Activated gamma-delta T cell treated with anti-CD3 and anti-CD28 coated beads, Interleukin-2, amount 50 U/mL, for 16 hours (primary cell): ENCODE data around the gene ERAS.

Source experiments
- DNase-seq: peaks from one replicate; pipeline ENCODE4 v3.0.0-alpha.2; 2020; ENCODE audit warnings: low read depth

ERAS gene, protein sequence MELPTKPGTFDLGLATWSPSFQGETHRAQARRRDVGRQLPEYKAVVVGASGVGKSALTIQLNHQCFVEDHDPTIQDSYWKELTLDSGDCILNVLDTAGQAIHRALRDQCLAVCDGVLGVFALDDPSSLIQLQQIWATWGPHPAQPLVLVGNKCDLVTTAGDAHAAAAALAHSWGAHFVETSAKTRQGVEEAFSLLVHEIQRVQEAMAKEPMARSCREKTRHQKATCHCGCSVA

DNA sequence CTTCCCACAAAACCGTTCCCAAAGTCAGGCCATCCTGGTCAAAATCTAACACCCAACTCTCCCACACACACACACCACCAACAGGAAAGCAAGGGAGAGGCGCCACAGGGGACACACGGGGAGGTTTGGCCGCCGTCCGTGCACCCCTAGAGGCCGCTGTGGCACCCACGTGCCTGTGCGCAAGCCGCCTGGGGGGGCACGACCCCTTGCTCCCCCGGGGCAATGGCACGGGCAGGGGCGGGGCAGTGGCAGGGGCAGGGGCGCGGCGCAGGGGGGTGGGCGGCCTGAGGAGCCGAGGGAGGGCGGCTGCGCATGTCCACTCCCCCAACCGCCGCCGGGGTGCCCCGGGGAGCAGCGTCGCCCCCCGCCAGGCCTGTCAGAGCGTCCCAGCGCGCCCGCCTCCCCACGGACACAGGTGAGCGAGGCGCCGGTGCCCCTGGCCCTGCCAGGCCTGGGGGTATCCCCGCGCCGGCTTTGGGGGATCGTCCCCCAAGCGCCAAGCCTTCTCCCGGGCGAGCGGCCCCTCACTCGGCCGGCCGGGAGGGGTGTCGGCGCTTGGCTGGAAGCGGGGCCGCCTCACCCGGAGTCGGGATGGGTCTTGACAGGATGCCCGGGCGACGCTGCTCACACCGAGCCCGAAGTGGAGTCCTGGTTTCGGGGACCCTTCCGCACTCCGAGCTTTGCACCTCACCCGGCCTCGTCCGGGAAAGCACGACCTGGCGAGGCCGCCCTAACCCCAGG lies at the start of gene ERAS:
ERAS (plus strand) TSS at position 379 of the 741 bp plus-strand sequence. CDS start 2,611 bp downstream, outside the sequence.
- no peak for DNase-seq

DNA sequence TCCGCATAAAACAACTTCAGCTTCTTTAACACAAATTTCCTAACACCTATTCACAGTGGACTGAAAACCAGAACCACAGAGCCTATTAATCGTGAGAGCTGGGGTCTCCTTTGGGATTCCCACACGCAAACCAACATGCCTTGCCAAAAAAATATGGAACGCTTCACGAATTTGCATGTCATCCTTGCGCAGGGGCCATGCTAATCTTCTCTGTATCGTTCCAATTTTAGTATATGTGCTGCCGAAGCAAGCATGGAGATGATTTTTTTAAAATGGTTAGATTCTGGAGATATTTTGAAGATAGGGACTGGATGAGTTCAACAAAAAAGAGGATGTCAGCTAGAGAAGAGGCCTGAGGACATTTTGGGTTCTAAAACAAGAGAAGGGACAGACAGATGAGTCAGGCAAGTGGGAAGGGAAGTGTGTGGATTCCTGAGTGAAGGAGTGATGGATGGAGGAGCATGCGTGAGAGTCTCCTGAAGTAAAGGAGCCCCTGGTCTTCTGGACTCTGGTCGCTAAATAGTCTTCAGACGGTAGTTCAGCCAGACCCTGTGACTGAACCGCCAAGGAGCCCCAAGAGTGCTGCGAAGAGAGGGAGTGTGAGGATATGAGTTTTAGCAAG lies 49.4 kb upstream of the ERAS start:
- no peak for DNase-seq

DNA sequence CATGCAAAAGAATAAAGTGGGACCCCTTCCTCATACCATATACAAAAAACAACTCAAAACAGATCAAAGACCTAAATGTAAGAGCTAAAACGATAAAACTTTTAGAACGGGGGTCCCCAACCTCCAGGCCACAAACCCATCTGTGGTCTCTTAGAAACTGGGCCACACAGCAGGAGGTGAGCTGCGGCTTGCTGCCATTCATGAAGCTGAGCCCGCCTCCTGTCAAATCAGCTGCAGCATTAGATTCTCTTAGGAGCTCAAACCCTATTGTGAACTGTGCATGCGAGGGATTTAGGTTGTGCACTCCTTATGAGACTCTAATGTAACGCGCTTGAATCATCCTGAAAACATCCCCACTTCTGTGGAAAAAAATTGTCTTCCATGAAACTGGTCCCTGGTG lies 46.9 kb upstream of the ERAS start:
- no peak for DNase-seq

DNA sequence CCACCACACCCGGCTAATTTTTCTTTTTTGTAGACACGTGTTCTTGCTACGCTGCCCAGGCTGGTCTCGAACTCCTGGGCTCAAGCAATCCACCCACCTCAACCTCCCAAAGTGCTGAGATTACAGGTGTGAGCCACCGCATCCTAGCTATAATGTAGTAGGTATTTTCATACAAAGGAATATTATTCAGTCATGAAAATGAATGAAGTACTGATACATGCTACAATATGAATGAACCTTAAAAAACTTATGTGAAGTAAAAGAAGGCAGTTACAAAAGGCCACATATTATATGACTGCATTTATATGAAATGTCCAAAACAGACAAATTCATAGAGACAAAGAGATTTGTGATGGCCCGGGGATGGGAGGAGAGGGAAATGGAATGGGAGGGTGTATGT lies 44.6 kb upstream of the ERAS start:
- no peak for DNase-seq

DNA sequence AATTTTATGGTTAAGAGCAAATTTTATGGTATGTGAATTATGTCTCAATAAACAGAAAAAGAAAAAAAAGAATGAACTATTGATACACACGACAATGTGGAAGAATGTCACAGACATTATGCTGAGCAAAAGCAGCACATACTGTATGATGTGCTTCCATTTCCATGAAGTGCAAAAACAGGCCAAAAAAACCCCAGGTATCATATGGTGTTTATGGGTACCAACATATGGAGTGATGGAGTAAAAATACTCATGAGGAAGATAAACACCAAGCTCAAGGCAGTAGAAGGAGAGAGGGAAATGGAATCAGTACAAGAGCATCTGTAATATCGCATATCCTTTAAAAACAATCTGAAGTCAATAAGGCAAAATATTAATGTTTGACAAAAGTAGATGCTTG lies 44.1 kb upstream of the ERAS start:
- no peak for DNase-seq

DNA sequence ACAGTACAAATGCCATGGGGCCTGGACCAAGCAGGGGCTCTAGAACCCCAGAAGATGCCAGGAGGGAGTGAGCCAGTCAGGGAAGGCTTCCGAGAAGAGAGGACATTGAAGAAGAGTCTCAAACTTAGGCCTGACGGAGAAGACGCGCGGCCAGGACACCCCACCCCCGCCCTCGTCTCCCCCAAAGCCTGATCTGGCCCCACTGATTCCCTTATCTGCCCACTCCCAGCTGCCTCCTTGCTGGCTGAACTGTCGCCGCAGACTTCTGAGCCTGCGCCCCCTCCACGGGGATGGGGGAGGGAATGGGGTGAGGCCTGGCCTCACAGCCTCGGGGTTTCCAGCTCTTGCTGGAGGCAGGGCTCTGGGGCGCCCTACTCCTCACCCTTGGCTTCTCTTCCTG lies 43.5 kb upstream of the ERAS start:
- no peak for DNase-seq

DNA sequence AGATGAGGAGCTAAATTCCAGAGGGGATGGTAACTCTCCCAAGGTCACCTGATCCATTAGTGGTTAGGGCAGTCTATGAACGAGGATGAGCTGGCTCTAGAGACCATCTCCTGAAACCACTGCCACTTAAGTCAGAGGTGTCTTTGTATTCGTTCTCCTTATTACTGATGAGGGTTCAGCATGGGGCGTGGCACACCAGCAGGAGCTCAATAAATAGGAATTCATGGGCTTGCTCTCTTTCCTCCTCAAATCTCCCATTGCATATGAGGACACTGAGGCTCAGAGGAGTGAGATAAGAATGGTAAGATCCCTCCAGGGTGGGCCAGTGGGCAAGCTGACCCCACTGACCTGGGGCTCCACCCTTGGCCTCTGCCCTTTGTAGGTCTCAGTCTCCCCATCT lies 41.6 kb upstream of the ERAS start:
- no peak for DNase-seq

DNA sequence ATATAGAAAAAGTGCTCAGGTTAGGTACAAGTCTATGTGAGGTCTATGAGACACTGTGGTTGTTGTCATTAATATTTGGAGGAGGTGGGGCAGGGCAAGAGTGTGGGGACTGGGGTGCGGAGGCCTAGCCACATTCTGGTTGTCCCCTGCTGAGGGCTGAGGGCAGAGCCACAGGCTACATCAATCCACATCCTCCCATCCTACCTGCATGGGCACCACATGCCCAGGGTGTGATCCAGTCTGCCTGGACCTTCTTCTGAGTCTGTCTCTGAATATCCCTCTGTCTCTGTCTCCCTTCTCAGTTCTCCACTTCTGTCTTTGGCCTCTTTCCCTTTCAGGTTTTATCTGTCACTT lies 41.1 kb upstream of the ERAS start:
- DNase-seq = no peak

DNA sequence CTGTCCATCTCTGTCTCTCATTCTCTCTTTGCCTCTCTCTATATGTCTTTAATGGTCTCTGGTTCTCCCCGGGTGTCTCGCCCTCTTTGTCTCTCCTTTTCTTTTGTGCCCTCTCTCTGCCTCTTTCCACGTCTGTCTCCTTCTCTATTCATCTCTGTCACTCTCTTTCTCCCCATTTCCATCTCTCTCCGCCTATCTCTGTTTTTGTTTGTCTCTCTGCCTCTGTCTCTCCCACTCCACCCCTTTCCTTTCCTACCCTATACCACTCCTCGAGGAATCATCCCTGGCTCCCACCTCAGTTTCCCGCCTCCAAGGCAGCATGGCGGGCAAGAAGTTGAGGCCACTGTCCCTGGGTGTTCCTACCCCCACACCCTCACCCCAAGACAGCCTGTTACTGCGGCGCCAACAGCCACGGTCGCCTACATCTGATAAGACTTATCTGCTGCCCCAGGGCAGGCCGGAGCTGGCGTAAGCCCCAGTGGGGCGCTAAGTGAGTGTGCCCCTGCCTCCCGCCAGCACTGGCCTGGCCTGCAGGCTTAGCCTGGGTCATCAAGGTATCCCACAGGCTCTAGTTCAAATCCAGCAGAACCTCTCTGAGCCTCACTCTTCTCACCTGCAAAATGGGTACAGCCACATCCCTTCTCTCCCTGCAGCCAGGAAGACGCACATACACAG lies 40.6 kb upstream of the ERAS start:
- no peak for DNase-seq

DNA sequence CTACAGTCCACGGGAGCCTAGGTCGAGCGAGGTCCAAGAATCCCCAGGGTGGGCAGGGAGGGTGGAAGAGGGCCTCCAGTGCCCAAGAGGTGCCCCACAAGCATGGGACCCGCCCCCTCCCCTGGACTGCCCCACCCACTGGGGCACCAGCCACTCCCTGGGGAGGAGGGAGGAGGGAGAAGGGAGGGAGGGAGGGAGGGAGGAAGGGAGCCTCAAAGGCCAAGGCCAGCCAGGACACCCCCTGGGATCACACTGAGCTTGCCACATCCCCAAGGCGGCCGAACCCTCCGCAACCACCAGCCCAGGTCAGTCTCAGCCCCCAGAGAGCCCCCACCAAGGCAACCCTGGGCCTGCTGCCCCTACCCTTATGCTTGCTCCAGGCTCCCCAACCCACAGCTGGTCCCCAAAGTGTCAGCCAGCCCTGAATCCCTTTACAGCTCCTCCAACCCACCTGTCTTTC lies 39.9 kb upstream of the ERAS start, which contains the start of gene GATA1:
GATA1 (plus strand) TSS at position 250 of the 460 bp plus-strand sequence. CDS start 4,520 bp downstream, outside the sequence.
- no peak for DNase-seq

DNA sequence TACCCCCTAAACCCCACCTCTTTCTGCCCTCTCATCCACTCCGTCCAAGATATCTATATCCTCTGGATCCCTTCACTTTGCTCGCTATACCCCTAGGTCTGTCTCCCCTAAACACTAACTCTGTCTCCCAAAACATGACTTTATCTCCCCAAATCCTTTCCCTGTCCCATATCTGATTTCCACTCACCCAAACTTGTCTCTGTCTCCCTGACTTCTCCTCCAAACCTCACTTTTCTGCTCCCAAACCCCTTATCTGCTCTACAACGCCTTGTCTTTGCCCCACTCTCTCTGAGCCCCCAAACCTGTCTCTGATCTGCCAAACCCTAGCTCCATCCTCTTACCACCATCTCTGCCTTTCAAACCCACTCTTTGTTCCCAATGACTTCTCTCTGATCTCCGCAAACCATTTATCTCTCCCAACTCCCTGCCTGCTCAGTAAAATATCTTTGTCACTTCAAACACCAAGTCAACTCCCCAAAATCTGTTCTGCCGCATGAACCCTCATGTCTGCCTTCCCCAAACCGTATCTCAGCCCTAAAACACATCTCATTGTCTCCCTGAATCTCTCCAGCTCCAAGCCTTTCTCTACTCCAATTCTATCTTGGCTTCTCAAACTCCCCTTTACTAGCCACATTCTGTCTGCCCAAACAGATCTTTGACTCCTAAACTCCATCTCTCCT lies 39.3 kb upstream of the ERAS start:
- no peak for DNase-seq

DNA sequence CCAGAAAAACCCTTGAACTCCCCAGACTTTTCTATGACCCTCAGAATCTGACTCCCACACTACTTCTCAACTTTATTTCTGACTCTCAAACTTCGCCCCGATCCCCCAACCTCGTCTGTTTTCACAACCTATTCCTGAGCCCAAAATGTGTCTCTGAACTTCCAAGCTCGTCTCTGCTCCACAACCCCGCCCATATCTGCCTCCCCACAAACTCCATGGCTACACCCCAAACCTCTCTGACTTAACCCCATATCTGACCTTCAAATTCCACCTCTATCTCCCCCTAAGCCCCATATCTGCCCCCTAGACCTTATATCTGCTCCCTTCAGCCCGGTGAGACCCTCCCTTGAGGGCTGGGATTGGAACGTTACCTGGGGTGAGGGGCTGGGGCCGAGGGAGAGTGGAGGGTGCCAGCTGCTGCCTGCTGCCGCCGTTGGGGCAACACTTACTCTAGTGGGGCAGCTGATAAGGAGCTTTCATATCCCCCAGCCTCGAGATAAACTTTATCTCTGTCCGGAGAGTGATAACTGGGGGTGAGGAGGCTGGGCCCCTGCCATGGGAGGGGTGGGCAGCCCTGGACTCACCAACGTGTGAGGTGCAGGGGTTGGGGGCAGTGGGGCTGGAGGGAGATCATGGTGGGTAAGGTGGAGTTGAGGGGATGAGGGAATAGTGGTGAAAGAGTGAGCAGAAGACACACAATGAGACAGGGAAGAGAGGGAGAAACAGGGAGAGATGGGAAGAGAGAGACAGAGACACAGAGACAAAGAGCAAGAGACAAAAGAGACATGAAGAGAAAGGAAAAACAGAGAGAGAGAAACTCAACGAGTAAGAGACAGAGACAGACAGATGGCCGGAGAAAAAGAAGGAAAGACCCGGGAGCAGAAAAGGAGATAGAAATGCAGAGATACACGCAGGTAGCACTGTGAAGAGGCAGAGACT lies 38.5 kb upstream of the ERAS start:
- DNase-seq = no peak

DNA sequence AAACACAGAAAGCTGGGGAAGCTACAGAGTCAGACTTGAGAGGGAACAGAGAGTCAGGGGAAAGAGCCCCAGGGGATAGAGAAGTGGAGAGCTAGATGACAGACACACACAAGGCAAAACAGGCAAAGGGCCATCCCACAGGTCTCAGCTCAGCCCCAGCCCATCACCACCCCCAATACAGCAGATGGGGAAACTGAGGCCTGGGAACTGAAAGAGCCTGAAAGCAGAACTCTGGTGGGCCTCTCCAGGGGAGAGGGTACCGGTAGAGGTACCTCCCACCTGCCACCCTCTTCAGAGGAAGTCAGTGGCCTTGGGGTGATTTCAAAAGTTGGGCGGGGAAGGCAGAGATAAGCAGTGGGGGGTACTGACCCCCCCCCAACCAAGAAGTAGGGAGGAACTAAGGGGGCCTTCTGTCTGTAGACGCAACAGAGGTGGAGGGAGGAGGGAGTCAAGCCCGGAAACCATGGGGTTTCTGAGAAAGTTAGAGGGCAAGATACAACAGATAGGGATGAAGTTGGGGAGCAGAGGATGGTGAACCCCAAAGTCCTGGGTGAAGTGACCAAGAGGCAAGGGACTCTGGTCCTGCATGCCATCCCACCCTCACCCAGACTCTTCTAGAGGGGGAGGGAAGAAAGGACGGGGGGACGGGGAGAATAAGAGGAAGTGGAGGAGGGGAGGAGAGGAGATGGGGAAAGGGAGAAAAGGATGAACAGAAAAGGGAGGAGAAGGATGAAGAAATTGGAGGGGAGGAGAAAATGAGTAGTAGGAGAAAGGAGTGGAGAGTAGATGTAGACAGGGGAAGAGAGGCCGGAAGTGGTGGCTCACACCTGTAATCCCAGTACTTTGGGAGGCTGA lies 36.7 kb upstream of the ERAS start:
- no peak for DNase-seq

DNA sequence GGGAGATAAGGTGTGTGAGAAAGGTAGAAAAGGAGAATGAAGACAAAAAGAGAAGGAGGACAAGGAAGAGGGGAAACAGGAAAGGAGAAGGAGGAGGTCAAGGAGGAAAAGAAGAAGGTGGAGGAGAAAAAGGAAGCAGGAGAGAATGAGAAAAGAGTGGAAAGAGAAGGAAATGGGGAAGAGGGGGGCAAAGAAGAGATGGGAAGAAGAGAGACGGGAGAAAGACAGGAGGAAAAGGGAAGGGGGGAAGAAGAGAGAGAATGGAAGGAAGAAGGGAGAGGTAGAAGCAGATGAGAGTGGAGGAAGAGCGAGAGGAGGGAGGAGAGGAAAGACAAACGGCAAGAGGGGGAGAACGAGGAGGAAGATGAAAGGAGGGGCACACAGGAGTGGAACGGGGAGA lies 35.8 kb upstream of the ERAS start:
- DNase-seq = no peak

DNA sequence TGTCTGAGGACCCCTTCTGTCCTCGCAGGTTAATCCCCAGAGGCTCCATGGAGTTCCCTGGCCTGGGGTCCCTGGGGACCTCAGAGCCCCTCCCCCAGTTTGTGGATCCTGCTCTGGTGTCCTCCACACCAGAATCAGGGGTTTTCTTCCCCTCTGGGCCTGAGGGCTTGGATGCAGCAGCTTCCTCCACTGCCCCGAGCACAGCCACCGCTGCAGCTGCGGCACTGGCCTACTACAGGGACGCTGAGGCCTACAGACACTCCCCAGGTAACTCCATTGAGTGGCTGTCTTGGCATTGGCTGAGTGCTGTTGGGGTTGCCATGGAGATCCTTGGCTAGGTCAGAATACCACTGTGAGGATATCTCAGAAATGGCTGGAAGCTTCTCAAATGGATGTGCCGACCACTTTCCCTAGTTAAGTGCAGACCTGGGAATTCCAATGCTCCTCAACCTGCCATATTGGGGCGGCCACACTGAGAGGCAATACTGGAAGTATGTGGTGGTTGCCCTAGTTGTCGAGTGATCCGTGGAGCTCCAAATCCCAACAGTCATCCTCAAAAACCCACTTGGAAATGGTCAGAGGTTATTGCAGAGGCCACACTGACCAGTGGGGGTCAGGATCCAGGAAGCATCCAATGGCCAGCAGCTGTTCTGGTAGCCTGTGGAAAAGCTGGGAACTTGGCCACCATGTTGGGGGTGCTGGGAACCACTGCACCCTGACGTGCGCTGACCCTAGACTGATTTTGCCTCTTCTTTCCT lies 35.1 kb upstream of the ERAS start:
- DNase-seq = no peak

DNA sequence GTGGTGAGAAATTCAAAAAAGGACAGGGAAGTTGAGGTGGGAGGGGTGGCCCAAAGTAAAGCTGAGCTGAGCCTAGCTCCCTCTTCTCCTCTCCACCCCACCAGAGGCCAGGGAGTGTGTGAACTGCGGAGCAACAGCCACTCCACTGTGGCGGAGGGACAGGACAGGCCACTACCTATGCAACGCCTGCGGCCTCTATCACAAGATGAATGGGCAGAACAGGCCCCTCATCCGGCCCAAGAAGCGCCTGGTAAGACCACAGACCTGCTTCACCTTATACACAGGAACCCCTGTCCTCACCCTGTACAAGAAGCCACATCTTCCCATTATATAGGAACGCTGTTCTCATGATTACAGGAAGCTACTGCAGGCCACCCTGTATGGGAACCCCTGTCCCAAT lies 34.1 kb upstream of the ERAS start:
- no peak for DNase-seq

DNA sequence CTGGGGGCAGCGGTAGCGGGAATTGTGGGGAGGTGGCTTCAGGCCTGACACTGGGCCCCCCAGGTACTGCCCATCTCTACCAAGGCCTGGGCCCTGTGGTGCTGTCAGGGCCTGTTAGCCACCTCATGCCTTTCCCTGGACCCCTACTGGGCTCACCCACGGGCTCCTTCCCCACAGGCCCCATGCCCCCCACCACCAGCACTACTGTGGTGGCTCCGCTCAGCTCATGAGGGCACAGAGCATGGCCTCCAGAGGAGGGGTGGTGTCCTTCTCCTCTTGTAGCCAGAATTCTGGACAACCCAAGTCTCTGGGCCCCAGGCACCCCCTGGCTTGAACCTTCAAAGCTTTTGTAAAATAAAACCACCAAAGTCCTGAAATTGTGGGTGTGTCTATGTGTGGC lies 32.4 kb upstream of the ERAS start:
- DNase-seq = no peak

DNA sequence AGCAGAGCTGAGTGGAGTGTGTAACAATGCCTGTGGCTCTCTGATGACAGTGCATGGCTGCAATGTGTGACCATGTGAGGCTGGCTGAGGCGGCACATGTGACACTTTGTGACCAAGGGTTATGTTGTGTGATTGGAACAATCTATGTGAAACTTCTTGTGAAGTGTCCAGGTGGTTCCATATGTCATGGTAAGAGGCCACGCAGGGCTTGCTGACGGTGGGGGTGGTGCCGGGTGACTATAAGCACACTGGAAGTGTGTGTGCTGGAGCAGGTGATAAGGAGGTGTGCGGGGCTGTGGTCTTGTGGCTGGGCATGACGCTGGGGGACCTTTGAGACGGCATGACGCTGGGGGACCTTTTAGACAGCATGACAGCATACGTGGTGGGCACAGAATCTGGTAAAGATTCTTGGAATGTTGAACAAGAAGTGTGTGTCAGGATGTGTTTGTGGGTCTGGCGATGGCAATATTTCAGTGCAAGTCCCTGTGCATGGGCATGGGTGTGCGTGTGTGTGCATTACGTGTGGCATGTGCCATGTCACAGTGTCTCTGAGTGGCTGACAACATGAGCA lies 31.9 kb upstream of the ERAS start:
- no peak for DNase-seq

DNA sequence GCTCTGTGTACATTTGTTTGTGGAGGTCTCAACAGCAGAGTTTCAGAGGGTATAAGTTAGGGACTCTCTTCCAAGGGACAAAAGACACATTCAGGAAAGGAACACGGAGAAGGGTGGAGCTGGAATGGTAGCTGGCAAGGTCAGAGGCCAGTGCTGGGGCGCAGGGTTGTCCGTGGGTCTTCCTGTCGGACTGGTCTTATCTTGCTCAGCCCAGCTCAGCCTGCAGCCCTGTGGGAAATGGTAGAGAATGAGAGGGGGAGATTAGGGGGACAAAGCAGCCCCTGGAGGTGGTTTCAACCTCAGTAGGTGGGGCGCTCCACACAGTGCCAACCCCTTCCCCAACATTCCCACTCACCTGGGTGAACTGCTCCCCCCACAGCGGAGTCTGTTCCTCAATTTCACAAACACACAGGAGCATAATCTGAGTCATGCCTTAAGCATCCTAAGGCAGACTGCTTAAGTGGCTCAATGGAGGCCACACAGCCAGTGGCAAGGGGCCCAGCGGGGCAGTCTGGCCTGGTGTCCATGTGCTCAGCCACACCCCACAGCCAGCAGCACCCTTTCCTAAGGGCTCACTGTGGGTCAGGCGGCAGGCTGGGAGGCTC lies 31.3 kb upstream of the ERAS start:
- no peak for DNase-seq
